Measurements from ENCODE around the gene SMARCD2.

DNA sequence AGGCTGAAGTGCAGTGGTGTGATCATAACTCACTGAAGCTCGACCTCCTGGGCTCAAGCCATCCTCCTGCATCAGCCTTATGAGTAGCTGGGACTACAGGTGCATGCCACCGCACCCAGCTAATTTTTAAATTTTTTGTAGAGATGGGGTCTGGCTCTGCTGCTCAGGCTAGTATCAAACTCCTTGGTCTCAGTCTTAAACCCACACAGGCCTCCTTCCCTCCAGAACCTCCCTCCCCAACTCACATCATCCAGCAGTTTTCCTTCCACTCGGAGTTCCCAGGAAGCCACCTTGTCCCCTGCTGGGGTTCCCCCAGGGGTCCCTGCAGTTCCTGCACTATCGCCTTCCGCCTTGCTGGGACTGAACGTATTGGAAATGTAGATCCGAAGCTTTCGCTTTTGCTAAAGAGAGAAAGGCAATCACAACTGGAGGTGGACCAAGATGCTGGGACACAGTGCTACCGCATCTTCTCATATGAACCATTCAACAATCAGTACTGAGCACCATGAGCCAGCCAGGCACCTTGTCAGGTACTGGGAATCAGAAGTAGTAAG is 7.2 kb downstream of the SMARCD2 start:
- TF ChIP-seq, protein P1, sequence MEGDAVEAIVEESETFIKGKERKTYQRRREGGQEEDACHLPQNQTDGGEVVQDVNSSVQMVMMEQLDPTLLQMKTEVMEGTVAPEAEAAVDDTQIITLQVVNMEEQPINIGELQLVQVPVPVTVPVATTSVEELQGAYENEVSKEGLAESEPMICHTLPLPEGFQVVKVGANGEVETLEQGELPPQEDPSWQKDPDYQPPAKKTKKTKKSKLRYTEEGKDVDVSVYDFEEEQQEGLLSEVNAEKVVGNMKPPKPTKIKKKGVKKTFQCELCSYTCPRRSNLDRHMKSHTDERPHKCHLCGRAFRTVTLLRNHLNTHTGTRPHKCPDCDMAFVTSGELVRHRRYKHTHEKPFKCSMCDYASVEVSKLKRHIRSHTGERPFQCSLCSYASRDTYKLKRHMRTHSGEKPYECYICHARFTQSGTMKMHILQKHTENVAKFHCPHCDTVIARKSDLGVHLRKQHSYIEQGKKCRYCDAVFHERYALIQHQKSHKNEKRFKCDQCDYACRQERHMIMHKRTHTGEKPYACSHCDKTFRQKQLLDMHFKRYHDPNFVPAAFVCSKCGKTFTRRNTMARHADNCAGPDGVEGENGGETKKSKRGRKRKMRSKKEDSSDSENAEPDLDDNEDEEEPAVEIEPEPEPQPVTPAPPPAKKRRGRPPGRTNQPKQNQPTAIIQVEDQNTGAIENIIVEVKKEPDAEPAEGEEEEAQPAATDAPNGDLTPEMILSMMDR (IDR thresholded peaks at IDR 0.05) = no peak
- TF ChIP-seq POLR2A (IDR thresholded peaks at IDR 0.05) = no peak
